RPMI7951 (cell line): Measurements from ENCODE around the gene AKAP9. TPM values are rescaled to one million over a fixed set of nuclear protein-coding genes. Genes with fewer than 3 reads are reported as not detected.
"Not testable (repeated sequence)": the region's sequence is repeated elsewhere in the genome, so short reads cannot be mapped to it uniquely, and the experiment has no call there.

ENCODE experiments used
- DNase-seq: peaks from one replicate; pipeline ENCODE4 v3.0.0-alpha.2; 2012; ENCODE audit warnings: low read depth
- total RNA-seq: library from RNA; depleted of rRNA; stranded (reverse); fragments of >200 nt; shearing (Covaris generic); gene quantifications from 2 replicates; pipeline ENCODE4 v1.2.3, GENCODE V29; 2014; rRNA removed

The AKAP9 gene
- total RNA-seq, 1 experiment from 2014 or later, result 22.3 TPM

GRCh38 chr7:92133737-92134270 lies 193.1 kb downstream of the AKAP9 start:
- peak; percentile 59 for DNase-seq

GRCh38 chr7:92134271-92135051 lies 193.8 kb downstream of the AKAP9 start, which contains the start of gene CYP51A1:
CYP51A1 (minus strand) TSS chr7:92134477; CDS start chr7:92134364, 113 bp downstream.
- DNase-seq, result peak; percentile 92

- DNase-seq, result peak; percentile 28
Measured at GRCh38 chr7:92135052-92135889, 194.6 kb downstream of the AKAP9 start.

GRCh38 chr7:92137557-92137956 lies 196.9 kb downstream of the AKAP9 start:
- no peak for DNase-seq

GRCh38 chr7:92141161-92141560 lies 200.5 kb downstream of the AKAP9 start:
- DNase-seq, result no peak

- DNase-seq, result not testable (repeated sequence)
Measured at GRCh38 chr7:92142791-92143190, 202.1 kb downstream of the AKAP9 start.

GRCh38 chr7:92143192-92143880 lies 202.7 kb downstream of the AKAP9 start:
- DNase-seq, result not testable (repeated sequence)

GRCh38 chr7:92149736-92150239 lies 209.1 kb downstream of the AKAP9 start:
- DNase-seq, result no peak

- no peak for DNase-seq
Measured at GRCh38 chr7:92150450-92151017, 209.9 kb downstream of the AKAP9 start.

GRCh38 chr7:92155108-92155739 lies 214.6 kb downstream of the AKAP9 start:
- no peak for DNase-seq

GRCh38 chr7:92156990-92157389 lies 216.3 kb downstream of the AKAP9 start:
- DNase-seq, result no peak

- peak; percentile 77 for DNase-seq
Measured at GRCh38 chr7:92158660-92159575, 218.3 kb downstream of the AKAP9 start.

Other genes with a start within 250 kb of the AKAP9 start
- gene MTERF1, start 60.2 kb upstream of the AKAP9 start, total RNA-seq, result 12.8 and 15.9 TPM in 2 replicates
- gene CYP51A1, start 193.6 kb downstream of the AKAP9 start, total RNA-seq, result 66.8 and 78.3 TPM in 2 replicates
- gene LRRD1, start 238.3 kb downstream of the AKAP9 start, total RNA-seq, result not detected in 2 replicates